Smooth muscle cell of the brain vasculature (primary cell): ENCODE data around the gene ARHGEF10L.
A peak's percentile ranks its signal among the peaks of the same experiment; 100 is the strongest.
"Not testable (repeated sequence)": the region's sequence is repeated elsewhere in the genome, so short reads cannot be mapped to it uniquely, and the experiment has no call there.

Source experiments
- DNase-seq: peaks from one replicate; pipeline ENCODE4 v3.0.0-alpha.2; 2012; ENCODE audit warnings: low read depth, low spot score

ARHGEF10L gene, protein sequence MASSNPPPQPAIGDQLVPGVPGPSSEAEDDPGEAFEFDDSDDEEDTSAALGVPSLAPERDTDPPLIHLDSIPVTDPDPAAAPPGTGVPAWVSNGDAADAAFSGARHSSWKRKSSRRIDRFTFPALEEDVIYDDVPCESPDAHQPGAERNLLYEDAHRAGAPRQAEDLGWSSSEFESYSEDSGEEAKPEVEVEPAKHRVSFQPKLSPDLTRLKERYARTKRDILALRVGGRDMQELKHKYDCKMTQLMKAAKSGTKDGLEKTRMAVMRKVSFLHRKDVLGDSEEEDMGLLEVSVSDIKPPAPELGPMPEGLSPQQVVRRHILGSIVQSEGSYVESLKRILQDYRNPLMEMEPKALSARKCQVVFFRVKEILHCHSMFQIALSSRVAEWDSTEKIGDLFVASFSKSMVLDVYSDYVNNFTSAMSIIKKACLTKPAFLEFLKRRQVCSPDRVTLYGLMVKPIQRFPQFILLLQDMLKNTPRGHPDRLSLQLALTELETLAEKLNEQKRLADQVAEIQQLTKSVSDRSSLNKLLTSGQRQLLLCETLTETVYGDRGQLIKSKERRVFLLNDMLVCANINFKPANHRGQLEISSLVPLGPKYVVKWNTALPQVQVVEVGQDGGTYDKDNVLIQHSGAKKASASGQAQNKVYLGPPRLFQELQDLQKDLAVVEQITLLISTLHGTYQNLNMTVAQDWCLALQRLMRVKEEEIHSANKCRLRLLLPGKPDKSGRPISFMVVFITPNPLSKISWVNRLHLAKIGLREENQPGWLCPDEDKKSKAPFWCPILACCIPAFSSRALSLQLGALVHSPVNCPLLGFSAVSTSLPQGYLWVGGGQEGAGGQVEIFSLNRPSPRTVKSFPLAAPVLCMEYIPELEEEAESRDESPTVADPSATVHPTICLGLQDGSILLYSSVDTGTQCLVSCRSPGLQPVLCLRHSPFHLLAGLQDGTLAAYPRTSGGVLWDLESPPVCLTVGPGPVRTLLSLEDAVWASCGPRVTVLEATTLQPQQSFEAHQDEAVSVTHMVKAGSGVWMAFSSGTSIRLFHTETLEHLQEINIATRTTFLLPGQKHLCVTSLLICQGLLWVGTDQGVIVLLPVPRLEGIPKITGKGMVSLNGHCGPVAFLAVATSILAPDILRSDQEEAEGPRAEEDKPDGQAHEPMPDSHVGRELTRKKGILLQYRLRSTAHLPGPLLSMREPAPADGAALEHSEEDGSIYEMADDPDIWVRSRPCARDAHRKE (N-terminal part only)

DNA sequence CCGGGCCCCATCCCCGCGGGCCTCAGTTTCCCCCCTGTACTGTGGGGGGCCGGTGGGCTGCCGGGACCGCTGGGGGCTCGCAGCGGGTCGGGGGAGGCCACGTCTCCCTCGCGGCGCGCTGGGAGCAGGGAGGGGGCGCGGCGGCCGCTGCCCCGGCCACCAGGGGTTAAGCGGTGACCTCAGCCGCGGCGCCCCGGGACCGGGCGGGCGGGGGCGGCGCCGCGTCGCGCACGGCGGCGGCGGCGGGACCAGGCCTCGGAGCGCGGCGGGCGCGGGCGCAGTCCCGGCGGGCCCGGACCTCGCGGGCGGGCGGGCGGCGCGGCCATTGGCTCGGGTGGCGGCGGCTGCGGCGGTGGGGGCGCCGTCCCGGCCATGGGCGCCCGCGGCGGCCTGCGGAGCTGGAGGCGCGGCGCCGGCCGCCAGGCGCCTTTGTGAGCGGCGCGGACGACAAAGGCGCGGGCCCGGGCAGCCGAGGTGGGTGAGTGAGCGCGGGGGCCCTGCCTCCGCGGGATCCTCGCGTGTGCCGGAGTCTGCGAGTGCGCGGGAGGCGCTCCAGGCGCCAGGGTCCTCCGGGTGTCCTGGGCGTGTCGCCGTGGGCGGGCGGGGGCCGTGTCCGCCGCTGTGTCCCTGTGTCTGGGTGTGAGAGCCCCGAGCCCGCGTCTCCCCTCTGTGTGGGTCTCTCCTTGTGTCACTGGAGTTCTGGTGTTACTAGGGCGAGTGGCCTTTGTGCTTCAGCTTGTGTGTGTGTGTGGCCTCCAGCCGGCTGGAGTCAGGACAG lies at the start of gene ARHGEF10L:
Gene ARHGEF10L, plus strand, starts transcription at position 222 of the 778 bp plus-strand sequence. CDS start 40,898 bp downstream, outside the sequence.
- DNase-seq = no peak

DNA sequence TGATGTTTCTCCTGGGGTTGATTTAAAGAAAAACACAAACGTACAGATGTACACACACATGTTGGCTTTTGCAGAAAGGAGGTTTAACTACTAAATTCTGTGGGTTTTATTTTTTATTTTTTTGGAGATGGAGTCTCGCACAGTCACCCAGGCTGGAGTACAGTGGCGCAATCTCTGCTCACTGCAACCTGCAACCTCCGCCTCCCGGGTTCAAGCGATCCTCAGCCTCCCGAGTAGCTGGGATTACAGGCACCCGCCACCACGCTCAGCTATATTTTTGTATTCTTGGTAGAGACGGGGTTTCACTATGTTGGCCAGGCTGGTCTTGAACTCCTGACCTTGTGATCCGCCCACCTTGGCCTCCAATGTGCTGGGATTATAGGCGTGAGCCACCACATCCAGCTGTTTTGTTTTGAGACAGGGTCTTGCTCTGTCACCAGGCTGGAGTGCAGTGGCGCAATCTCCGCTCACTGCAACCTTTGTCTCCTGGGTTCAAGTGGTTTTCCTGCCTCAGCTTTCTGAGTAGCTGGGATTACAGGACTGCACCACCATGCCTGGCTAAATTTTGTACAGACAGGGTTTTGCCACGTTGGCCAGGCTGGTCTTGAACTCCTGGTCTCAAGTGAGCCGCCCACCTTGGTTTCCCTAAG lies 49.6 kb upstream of the ARHGEF10L start:
- not testable (repeated sequence) for DNase-seq

DNA sequence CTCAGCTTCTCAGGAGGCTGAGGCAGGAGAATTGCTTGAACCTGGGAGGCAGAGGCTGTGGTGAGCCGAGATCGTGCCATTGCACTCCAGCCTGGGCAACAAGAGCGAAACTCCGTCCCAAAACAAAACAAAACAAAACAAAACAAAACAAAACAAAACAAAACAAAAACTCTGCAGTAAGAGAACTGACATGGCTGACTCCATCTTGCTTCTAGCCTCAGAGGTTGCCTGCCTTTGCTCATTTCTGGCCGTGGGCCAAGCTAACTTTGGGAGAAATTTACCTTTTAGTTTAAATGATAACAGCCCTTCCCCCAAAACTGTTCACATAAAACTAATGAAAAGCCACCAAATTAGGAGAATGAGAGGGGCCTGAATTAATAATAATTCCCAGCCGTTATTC lies 48.8 kb upstream of the ARHGEF10L start:
- not testable (repeated sequence) for DNase-seq

DNA sequence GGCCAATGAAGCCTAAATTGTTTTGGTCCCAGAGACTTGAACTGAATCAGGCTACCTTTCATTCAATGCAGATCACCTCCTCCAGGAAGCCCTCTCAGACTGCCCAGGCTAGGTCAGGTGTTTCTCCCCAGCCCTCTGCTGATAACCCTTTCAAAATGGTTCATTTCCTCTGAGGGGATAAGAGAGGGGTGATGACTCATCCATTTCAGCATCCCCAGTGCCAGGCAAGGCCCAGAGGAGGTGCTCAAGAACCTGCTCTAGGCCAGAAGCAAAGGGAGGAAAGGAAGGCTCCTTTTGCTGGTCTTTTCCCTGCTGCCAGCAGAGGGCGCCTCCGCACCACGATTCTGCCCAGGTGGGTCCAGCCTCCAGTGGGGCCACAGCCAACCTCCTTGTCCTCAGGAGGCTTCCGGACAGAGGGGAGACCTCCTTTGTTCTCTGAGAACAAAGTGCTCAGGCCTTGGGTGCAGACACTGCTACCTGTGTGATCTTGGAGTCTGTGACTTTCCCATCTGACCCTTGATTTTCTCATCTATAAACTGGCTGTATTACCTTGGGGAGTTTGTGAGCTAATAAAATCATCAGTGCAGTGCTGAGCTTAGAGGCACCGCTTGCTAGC lies 45.3 kb upstream of the ARHGEF10L start:
- DNase-seq = no peak

DNA sequence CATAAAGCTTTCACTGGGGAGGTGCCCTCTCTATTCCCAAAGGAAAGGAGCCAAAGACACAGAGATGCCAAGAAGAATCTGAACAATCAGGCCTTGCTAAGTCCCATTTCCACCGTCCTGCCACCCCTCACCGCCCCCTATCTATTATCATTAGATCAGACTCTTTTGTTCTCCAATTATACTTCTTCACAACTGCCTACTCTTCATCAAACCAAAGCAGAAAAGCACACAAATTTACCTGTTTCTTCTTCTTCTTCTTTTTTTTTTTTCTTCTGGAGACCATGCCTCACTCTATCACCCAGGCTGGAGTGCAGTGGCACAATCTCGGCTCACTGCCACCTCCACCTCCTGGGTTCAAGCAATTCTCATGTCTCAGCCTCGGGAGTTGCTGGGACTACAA lies 43.1 kb upstream of the ARHGEF10L start:
- no peak for DNase-seq

DNA sequence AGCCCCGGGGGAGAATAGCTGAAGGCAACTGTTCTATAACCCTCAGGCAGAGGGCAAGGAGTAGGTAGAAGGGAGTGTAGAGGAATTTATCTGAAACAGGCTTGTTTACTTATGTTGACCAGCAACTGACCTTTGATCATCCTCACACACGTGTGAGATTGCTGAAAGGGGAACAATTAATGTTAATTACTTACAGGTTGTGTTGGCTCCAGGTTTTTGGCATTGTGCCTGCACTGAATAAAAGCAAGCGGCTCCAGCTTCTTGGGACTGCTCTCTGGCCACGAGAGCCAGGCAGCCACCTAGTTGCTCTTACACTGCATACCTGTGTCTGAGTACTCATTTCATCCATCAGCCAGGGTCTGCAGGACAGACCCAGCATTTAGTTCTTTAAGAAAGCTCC lies 41.3 kb upstream of the ARHGEF10L start:
- DNase-seq = no peak

DNA sequence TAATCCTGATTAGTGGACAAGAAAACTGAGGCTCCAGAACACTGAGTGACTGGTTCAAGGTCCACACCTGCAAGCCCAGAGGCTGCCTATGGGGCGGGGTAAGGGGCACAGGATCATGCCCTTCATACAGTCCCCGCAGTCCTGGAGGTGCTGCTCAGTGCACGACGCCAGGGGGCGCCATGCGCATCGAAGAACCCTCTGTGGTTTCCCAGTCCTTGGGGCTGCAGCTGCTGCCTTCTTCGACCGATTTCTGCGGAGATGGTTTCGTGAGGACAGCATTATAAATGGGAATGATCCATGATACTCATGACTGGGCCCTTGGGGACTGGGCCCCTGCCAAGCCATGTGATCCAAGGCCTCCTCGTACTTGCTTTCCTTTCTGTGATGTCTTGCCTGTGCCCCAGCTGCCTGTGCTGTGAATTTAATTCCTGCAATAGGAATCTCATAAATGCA lies 37.1 kb upstream of the ARHGEF10L start:
- peak; percentile 50 for DNase-seq

DNA sequence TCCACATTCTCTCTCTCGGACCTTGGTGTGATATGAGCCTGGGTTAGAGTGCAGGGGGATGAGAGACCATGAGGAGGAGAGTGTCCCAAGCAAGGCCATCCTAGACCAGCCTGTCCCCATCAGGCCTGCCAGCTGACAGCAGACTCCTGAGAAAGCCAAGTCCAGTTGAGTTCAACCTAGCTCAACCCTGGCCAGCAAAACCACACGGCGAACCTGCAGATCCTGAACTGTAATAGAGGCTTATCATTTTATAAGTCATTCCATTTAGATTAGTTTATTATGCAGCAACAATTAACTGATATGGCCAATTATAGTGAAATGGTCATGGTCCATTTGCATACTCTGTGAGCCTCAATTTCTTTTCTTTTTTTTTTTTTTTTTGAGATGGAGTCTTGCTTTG lies 36.4 kb upstream of the ARHGEF10L start:
- DNase-seq = no peak

DNA sequence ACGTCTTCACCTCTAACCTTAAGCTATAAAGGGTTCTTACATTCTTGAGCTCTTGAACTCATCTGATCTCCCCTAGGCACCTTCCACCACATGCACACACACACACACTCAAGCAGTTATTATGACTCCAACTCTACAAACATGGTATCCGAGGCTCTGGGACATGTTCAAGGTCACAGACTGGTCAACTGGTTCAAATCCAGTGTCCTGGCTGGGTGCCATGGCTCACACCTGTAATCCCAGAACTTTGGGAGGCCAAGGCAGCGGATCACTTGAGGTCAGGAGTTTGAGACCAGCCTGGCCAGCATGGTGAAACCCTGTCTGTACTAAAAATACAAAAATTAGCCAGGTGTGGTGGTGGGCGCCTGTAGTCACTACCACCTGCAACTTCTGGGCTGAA lies 32.3 kb upstream of the ARHGEF10L start:
- not testable (repeated sequence) for DNase-seq

DNA sequence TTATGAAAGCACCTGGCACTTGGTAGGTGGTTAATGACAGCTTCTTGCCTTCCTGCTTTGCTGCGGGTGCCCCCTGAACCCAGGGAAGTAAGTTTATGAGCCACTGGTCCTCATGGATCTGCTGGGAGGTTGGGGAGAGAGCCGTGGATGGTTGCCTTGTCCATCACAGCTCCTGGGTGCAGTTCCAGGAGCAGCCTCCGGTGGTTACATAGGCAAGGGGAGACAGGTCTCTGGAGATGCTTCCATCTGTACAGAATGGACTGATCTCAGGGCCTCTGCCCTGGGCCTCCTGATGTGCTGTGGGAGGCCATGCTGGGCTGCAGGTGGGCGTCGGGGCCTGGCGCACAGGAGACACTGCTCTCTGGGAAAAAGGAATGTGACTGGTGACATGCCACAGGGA lies 31.6 kb upstream of the ARHGEF10L start:
- DNase-seq = no peak

DNA sequence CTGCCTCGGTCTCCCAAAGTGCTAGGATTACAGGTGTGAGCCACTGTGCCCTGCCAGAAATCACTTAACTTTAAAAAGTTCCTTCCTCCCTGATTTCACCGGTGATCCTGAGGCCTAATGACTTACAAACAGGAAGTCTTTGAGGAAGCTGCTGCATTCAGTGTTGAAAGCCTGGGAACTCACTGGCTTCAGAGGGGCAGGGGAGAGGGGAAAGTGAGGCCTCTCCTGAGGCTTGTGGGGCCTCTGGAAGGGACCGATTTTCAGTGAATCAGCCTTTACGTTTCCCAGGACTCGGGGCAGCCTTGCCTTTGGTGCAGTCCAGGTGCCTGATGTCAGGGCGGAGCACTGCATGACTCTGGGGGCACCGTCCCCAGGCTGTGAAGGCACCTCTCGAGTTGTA lies 30.1 kb upstream of the ARHGEF10L start:
- DNase-seq = no peak

DNA sequence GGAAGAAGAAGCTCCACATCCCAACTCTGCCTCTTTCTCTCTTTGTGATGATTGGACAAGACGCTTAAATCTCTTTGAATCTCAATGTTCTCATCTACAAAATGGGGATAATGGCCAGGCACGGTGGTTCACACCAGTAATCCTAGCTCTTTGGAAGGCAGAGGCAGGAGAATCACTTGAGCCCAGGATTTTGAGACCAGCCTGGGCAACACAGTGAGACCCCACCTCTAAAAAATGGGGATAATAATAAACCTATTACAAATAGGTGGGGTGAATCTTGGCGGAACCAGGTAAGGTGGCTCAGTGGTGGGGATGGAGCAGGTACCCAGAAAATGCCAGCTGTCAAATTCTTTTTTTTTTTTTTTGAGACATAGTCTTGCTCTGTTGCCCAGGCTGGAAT lies 29.4 kb upstream of the ARHGEF10L start:
- DNase-seq = no peak

DNA sequence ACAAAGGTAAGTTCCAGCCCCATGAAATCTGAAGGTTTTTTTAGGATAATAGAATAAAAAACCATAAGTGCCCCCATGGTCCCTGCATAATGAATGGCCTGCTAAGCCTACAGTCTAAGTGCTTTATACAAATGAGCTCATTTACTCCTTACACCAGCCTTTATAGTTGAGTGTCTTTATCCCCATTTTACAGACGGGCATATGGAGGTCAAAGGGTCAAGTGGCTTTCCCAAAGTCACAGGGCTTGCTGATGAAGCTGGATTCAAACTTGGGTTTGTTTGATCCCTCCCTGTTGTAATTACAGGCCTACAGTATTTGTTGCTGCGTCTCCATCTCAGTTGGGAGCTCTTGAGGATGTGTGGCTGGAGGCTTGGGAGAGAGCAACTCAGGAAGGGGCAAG lies 28.3 kb upstream of the ARHGEF10L start:
- DNase-seq = no peak

DNA sequence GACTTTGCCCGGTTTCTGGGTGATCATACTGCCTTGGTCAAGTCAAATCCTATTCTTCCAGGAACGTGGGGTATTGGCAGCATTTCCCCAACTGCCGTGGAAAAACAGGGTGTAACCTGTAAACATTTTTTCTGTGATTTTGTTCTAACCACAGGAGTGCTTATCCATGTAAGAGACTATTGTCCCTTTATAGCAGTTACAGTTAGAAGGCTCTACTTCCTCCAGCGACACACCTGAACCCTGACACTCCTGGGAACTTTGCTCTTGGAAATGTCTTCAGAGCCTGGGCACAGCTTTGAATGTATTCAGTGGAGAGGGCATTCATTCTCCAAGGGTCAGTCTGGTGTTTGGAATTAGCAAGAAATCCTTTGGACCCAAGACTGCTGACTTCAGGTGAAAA lies 26.4 kb upstream of the ARHGEF10L start:
- DNase-seq = no peak

DNA sequence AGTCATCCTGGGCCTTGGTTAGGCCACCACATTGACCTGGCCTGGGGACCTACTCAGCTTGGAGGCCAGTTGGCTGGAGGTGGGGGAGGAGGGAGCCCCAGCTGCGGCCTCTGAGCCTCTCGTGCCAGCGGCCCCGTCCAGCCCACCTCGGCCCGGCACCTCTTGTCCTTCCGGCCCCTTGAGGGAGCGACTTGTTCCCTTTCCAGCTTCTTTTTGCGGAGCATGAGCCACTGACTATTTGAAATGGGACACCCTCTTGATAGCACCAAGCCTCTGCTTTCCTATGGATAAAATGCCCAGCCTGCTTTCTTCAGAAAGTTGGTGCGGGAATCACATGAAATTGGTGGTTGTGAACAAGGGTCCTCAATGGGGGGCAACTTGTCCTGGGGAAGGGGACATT lies 24.7 kb upstream of the ARHGEF10L start:
- DNase-seq = no peak

DNA sequence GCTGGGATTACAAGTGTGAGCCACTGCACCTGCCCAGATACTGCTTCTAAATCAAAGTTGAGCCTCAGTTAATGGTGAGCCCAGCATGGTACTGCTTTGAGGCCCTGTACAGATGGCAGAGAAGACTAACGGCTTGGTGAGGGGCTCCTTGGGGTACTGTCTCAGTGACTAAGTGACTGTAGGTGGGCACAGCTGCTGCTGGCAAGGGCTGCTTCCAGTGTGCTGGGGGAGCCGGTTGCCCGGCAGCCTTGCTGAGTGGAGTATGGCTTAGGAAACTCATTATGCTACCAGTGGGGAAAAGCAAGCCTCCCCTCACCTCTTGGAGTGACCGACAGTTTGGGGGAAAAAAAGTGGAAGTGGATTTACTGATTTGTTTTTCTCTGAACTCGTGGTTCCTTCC lies 23.6 kb upstream of the ARHGEF10L start:
- no peak for DNase-seq

DNA sequence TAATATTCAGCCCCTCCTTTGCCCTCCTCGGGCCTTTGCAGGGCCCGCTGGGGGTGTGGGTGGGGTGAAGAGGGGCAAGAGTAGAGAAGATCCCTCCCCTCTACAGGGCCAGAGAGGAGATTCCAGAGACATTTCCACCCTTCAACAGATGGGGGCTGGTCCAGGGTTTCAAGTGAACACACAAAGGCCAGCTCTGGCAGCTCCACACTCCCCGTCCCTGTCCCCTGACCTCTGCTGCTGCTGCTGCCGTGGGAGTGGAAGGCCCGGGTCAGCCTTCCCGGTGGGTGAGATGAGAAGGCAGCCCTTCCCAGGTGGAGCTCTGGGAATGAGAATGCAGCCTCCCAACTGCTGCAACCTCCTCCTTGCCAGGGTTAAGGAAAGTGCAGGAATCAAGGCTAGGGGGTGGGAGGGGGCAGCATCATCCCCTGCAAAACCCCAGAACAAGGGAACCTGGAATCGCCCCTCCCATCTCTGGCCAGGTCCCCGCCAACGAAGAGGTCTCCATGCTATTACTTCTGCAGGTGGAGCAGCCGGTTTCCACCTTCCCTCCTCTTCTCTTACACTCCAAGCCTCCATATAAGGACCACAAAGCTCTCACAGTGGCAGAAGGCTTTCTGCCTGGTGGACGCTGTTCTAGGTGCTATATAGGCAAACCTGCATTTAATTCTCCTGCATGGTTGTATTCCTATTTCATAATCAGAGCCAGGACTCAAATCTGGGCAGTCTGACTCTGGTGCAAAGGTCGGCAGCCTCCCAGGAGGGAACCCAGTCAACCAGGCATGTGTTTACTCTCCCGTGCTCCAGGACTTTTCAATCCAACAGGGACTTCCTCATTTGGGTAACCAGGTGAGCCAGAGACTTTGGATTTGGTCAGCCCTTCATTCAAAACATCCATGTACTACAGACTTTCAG lies 22.9 kb upstream of the ARHGEF10L start:
- no peak for DNase-seq

DNA sequence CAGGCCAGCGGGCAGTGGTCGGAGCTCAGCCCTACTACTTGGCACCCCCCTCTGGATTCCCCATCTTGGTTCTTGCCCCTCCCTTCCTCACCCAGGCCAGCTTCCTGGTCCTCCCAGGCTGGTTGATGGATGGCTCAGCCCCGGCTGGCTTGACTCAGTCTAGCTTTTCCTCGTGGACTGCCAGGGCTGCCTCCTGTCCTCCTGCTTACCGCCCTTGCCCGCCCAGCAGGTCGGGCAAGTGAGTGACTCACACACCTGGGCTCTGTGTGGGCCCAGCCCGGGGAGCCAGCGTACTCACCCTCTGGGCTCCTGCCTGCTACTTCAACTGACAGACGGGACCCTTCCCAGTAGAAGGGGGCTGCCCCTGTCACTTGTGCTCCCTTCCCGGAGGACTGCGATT lies 19.5 kb upstream of the ARHGEF10L start:
- no peak for DNase-seq
